ENCODE results near the gene TMEM127. TPM values are rescaled to one million over a fixed set of nuclear protein-coding genes. Genes with fewer than 3 reads are reported as not detected.
A peak's percentile ranks its signal among the peaks of the same experiment; 100 is the strongest.
"Not testable (repeated sequence)": the region's sequence is repeated elsewhere in the genome, so short reads cannot be mapped to it uniquely, and the experiment has no call there.

TMEM127 gene
- total RNA-seq (2014; rRNA removed; shearing (Covaris generic)): 26.2 and 33.1 TPM in 2 replicates

GRCh38 chr2:96265840-96266679, at the start of gene TMEM127, which contains the start of gene CIAO1:
Gene TMEM127 (minus strand): TSS chr2:96265997. CDS start chr2:96265381, 616 bp downstream.
Gene CIAO1 (plus strand): TSS chr2:96266225. CDS start chr2:96266351, 126 bp downstream.
- peak; percentile 98 for DNase-seq (ENCODE audit: low spot score)

- DNase-seq (ENCODE audit: low spot score): no peak
Observed at GRCh38 chr2:96315005-96315399, 49.2 kb upstream of the TMEM127 start.

GRCh38 chr2:96308248-96308647, 42.5 kb upstream of the TMEM127 start:
- DNase-seq (ENCODE audit: low spot score): no peak

- no peak for DNase-seq (ENCODE audit: low spot score)
Observed at GRCh38 chr2:96306370-96306769, 40.6 kb upstream of the TMEM127 start.

- DNase-seq (ENCODE audit: low spot score): no peak
Observed at GRCh38 chr2:96305979-96306308, 40.1 kb upstream of the TMEM127 start.

GRCh38 chr2:96305091-96305978, 39.5 kb upstream of the TMEM127 start, which contains the start of gene SNRNP200:
Gene SNRNP200 (minus strand): TSS chr2:96305546. CDS start chr2:96305437, 109 bp downstream.
- peak; percentile 88 for DNase-seq (ENCODE audit: low spot score)

- no peak for DNase-seq (ENCODE audit: low spot score)
Observed at GRCh38 chr2:96304606-96305005, 38.8 kb upstream of the TMEM127 start.

- DNase-seq (ENCODE audit: low spot score): no peak
Observed at GRCh38 chr2:96301865-96302264, 36.1 kb upstream of the TMEM127 start.

- no peak for DNase-seq (ENCODE audit: low spot score)
Observed at GRCh38 chr2:96296925-96297324, 31.1 kb upstream of the TMEM127 start.

GRCh38 chr2:96294271-96294670, 28.5 kb upstream of the TMEM127 start:
- DNase-seq (ENCODE audit: low spot score): not testable (repeated sequence)

- no peak for DNase-seq (ENCODE audit: low spot score)
Observed at GRCh38 chr2:96291751-96292150, 26.0 kb upstream of the TMEM127 start.

GRCh38 chr2:96287273-96287856, 21.6 kb upstream of the TMEM127 start:
- DNase-seq (ENCODE audit: low spot score): no peak

- no peak for DNase-seq (ENCODE audit: low spot score)
Observed at GRCh38 chr2:96276787-96277499, 11.1 kb upstream of the TMEM127 start.

- DNase-seq (ENCODE audit: low spot score): no peak
Observed at GRCh38 chr2:96274355-96275056, 8.7 kb upstream of the TMEM127 start.

GRCh38 chr2:96273763-96274162, 8.0 kb upstream of the TMEM127 start:
- no peak for DNase-seq (ENCODE audit: low spot score)

- DNase-seq (ENCODE audit: low spot score): no peak
Observed at GRCh38 chr2:96271995-96272394, 6.2 kb upstream of the TMEM127 start.

- peak; percentile 55 for DNase-seq (ENCODE audit: low spot score)
Observed at GRCh38 chr2:96267159-96267971, 1.6 kb upstream of the TMEM127 start.

GRCh38 chr2:96265349-96265839, 403 bp downstream of the TMEM127 start:
- DNase-seq (ENCODE audit: low spot score): no peak

- DNase-seq (ENCODE audit: low spot score): peak; percentile 39
Observed at GRCh38 chr2:96264656-96265348, 995 bp downstream of the TMEM127 start.
